GM10266 (cell line): ENCODE data around the gene PLEKHD1.

ENCODE experiments used
- DNase-seq: peaks from one replicate; pipeline ENCODE4 v3.0.0; 2012; ENCODE audit errors: extremely low spot score
- TF ChIP-seq, protein P1 (sequence below): IDR thresholded peaks from 2 replicates; pipeline ENCODE4 v1.5.1; 2012; ENCODE audit warnings: mild to moderate bottlenecking, low read depth; ENCODE audit not compliant: control insufficient read depth, insufficient read depth; ENCODE audit errors: missing control alignments

PLEKHD1 gene

DNA sequence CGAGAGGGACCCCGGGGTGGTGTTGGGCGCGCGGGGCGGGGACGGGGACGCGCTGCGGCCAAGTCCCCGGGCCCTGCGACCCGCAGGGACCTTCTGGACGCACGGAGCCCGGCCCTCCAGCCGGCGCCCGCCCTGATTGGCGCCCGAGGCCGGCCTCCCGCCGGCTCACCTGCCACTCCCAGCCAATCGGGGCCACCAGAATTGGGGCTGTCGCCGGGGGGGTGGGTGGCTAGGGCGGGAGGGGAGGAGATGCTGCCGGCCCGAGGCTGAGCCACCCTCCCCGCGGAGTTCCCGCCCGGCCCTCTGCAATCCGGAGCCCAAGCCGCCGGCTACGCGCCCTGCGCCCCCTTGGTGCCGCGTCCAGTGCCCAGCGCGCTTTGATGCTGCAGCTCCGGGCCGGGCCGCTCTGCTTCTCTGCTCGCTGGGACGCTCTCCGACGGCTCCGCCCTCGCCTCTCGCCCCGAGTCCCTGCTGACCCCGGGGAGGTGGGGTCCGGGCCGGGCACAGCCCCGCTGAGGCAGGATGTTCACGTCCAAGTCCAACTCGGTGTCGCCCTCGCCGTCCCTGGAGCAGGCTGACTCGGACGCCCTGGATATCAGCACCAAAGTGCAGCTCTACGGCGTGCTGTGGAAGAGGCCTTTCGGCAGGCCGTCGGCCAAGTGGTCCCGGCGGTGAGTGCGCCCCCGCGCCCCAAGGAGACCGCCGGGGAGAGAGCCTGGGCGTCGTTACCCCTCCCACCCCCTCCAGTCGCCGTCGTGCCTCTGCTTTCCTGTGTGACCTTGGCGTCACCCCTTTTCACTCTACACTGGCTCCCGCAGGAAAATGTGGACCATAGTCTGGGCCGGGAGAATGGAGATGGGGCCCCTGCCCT, at the start of gene PLEKHD1:
PLEKHD1 (plus strand) TSS at position 285 of the 871 bp plus-strand sequence; CDS start at position 523, 238 bp downstream.
- DNase-seq = peak; percentile 47
- TF ChIP-seq, protein P1, sequence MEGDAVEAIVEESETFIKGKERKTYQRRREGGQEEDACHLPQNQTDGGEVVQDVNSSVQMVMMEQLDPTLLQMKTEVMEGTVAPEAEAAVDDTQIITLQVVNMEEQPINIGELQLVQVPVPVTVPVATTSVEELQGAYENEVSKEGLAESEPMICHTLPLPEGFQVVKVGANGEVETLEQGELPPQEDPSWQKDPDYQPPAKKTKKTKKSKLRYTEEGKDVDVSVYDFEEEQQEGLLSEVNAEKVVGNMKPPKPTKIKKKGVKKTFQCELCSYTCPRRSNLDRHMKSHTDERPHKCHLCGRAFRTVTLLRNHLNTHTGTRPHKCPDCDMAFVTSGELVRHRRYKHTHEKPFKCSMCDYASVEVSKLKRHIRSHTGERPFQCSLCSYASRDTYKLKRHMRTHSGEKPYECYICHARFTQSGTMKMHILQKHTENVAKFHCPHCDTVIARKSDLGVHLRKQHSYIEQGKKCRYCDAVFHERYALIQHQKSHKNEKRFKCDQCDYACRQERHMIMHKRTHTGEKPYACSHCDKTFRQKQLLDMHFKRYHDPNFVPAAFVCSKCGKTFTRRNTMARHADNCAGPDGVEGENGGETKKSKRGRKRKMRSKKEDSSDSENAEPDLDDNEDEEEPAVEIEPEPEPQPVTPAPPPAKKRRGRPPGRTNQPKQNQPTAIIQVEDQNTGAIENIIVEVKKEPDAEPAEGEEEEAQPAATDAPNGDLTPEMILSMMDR = no peak

DNA sequence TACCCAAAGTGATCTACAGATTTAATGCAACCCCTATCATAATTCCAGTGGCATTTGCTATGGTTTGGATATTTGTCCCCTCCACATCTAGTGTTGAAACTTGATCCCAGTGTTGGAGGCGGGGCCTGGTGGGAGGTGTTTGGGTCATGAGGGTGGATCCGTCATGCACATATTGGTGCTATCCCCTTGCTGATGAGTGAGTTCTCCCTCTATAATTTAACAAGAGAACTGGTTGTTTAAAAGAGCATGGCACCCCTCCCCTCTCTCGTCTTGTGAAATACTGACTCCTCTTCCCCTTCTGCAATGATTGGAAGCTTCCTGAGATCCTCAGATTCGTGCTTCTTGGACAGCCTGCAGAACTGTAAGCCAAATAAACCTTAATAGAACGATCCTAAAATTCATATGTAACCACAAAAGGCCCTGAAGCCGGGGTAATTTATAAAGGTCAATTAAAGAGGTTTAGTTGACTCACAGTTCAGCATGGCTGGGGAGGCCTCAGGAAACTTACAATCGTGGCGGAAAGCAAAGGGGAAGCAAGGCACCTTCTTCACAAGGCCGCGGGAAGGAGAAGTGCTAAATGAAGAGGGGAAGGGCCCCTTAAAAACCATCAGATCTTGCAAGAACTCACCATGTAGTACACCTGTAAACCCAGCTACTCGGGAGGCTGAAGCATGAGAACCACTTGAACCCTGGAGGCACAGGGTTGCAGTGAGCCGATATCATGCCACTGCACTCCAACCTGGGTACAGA, 44.8 kb upstream of the PLEKHD1 start:
- TF ChIP-seq, protein P1 = no peak
- no peak for DNase-seq

DNA sequence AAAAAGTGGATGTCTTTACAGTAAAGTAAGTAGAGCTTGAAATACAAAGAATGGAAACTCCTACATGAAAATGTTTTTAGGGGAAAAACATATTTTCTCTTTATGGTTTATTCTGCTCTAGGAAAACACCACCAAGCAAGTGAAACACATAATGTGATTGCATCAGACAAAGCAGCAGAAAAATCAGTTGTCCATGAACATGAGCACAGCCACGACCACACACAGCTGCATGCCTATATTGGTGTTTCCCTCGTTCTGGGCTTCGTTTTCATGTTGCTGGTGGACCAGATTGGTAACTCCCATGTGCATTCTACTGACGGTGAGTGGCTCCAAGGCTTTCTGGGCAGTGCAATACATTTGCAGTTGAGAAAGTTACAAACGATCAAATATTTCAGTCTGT, 42.6 kb upstream of the PLEKHD1 start:
- DNase-seq = peak; percentile 57
- TF ChIP-seq, protein P1 = no peak

DNA sequence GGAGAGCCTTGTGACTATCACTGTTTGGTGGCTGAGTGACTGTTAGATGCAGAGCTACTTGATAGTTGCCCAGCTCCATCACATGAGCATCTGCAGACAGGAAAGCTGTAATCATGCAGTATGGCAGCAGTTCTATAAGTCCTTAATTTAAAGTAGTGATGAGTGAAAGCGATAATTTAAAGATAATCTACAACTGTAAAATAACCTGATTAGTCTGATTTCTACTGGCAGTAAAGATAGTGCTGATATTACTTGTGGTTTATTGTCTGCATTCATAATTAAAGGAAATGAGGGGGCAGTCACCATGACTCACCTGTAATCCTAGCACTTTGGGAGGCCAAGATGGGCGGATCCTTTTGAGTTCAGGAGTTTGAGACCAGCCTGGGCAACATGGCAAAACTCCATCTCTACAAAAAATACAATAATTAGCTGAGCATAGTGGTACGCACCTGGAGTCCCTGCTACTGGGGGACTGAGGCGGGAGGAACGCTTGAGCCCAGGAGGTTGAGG, 41.2 kb upstream of the PLEKHD1 start:
- TF ChIP-seq, protein P1 = no peak
- DNase-seq = no peak

DNA sequence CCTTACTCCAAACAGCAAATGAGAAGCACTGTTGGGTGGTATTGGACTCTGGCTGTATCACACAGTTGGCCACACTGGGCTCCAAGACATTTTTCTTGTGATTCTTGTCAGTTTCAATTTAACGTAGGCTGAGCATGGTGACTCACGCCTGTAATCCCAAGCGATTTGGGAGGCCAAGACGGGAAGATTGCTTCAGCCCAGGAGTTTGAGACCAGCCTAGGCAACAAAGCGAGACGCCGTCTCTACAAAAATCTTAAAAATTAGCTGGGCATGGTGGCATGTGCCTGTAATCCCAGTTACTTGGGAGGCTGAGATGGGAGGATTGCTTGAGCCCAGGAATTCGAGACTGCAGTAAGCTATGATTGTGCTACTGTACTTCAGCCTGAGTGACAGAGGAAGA, 35.3 kb upstream of the PLEKHD1 start:
- DNase-seq = no peak
- TF ChIP-seq, protein P1 = no peak

DNA sequence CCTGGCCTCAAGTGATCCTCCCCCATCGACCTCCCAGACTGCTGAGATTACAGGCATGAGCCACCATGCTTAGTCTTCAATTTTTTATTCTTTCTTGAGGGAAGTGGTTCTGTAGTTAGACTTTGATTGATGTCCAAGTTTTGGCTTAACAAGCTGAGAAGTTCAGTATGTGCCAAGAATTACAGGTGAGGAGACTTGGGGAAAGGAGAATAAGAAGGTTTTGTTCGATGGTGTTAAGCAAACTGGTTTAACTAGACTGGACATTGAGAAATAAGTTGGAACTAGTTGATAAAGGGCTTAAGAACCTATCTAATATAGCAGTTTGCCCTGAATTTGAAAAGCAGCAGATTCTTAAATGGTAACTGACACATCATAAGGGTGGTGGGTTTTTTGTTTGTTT, 32.6 kb upstream of the PLEKHD1 start:
- no peak for DNase-seq
- TF ChIP-seq, protein P1 = no peak

DNA sequence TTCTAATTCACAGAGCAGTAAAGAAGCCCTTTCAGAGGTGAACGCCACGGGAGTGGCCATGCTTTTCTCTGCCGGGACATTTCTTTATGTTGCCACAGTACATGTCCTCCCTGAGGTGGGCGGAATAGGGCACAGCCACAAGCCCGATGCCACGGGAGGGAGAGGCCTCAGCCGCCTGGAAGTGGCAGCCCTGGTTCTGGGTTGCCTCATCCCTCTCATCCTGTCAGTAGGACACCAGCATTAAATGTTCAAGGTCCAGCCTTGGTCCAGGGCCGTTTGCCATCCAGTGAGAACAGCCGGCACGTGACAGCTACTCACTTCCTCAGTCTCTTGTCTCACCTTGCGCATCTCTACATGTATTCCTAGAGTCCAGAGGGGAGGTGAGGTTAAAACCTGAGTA, 26.2 kb upstream of the PLEKHD1 start:
- DNase-seq = no peak
- TF ChIP-seq, protein P1 = no peak
